Calu3 (cell line): Measurements from ENCODE around the gene ARHGAP26. TPM values are rescaled to one million over a fixed set of nuclear protein-coding genes. Genes with fewer than 3 reads are reported as not detected.

ENCODE experiments used
- BruUV-seq: library from RNA; stranded (reverse); fragments of 400-500 nt; replicated peaks from 2 replicates; lab custom pipeline; 2021; lab: Mats Ljungman, UMichigan
- CTCF ChIA-PET: fragments of 300-600 bp; sonication (Branson Sonifier 250); formaldehyde crosslinking; loops from one replicate; lab custom pipeline; 2022; ENCODE audit warnings: antibody characterized with exemption; lab: Charles Lee
- DNase-seq: peaks from one replicate; pipeline ENCODE4 v3.0.0; 2022
- H3K27ac Mint-ChIP-seq: one replicate; pipeline ENCODE4 v1.8.0; 2022; ENCODE audit warnings: mixed read lengths; ENCODE audit not compliant: unreplicated experiment
- H3K27me3 Mint-ChIP-seq: one replicate; pipeline ENCODE4 v1.8.0; 2022; ENCODE audit warnings: mixed read lengths; ENCODE audit not compliant: unreplicated experiment
- H3K36me3 Mint-ChIP-seq: one replicate; pipeline ENCODE4 v1.8.0; 2022; ENCODE audit warnings: mild to moderate bottlenecking, moderate library complexity, mixed read lengths; ENCODE audit not compliant: insufficient read depth, unreplicated experiment
- H3K4me1 Mint-ChIP-seq: one replicate; pipeline ENCODE4 v1.8.0; 2022; ENCODE audit warnings: mild to moderate bottlenecking, low read depth, mixed read lengths; ENCODE audit not compliant: unreplicated experiment
- H3K4me3 Mint-ChIP-seq: one replicate; pipeline ENCODE4 v1.8.0; 2022; ENCODE audit warnings: mild to moderate bottlenecking, low read depth, moderate library complexity, mixed read lengths; ENCODE audit not compliant: unreplicated experiment
- H3K9me3 Mint-ChIP-seq: one replicate; pipeline ENCODE4 v1.8.0; 2022; ENCODE audit warnings: low read depth, mixed read lengths; ENCODE audit not compliant: unreplicated experiment
- CTCF ChIP-seq: fragments of 200-600 bp; IDR thresholded peaks from one replicate; pipeline ENCODE4 v1.8.0; 2022; ENCODE audit warnings: antibody characterized with exemption; ENCODE audit not compliant: unreplicated experiment
- intact Hi-C: fragments of 100-400 bp; cut with micrococcal nuclease; formaldehyde crosslinking; loops from one replicate; pipeline ENCODE4 v1.10.0; 2022; ENCODE audit not compliant: unreplicated experiment
- total RNA-seq: library from RNA; stranded (reverse); gene quantifications from 2 replicates; pipeline ENCODE4 v1.2.3, GENCODE V29; 2022

The ARHGAP26 gene
- total RNA-seq, 1 experiment from 2014 or later = 118 TPM

DNA sequence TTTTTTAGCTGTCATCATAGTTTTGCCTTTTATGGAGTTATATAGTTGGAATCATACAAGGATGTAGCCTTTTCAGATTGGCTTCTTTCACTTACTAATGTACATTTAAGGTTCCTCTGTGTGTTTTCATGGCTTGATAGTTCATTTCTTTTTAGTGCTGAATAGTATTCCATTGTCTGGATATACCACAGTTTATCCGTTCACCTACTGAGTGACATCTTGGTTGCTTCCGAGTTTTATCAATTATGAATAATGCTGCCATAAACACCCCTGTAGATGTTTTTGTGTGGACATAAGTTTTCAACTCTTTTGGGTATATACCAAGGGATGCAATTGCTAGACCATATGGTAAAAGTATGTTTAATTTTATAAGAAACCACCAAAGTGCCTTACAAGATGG lies 497.0 kb downstream of the ARHGAP26 start:
- no peak overlapping the region for H3K4me3 Mint-ChIP-seq
- BruUV-seq = no TSS peak
- peaks cover 5% of the 10 kb centered on the region for H3K9me3 Mint-ChIP-seq
- DNase-seq = no peak
- no peaks in the 10 kb centered on the region for H3K27me3 Mint-ChIP-seq
- CTCF ChIA-PET = no interaction called here
- intact Hi-C loops = no loop called here
- no peak for TF ChIP-seq CTCF
- H3K36me3 Mint-ChIP-seq = no peaks in the 10 kb centered on the region
- H3K27ac Mint-ChIP-seq = no peak overlapping the region
- H3K4me1 Mint-ChIP-seq = peaks cover 6% of the 10 kb centered on the region

GRCh38 chr5:143268388-143268787 lies 498.2 kb downstream of the ARHGAP26 start:
- no peak overlapping the region for H3K4me3 Mint-ChIP-seq
- H3K36me3 Mint-ChIP-seq = no peaks in the 10 kb centered on the region
- H3K27me3 Mint-ChIP-seq = no peaks in the 10 kb centered on the region
- H3K9me3 Mint-ChIP-seq = peaks cover 5% of the 10 kb centered on the region
- no peaks in the 10 kb centered on the region for H3K4me1 Mint-ChIP-seq
- no peak for DNase-seq
- no TSS peak for BruUV-seq
- TF ChIP-seq CTCF = no peak
- no peak overlapping the region for H3K27ac Mint-ChIP-seq
- intact Hi-C loops = no loop called here
- CTCF ChIA-PET = interaction anchor here (0.7 kb wide), 2 partner anchors 79 to 148 kb away, joined by 3 read pairs; no protein-coding TSS in a partner anchor

GRCh38 chr5:143271431-143271830 lies 501.3 kb downstream of the ARHGAP26 start:
- CTCF ChIA-PET = interaction anchor here (0.6 kb wide), 1 partner anchor 111 kb away, joined by 4 read pairs; no protein-coding TSS in a partner anchor
- Mint-ChIP-seq H3K4me3 (no peak overlapping the region), H3K36me3 (no peaks in the 10 kb centered on the region), H3K9me3 (peaks cover 5% of the 10 kb centered on the region), H3K4me1 (no peaks in the 10 kb centered on the region), H3K27ac (no peak overlapping the region), H3K27me3 (no peaks in the 10 kb centered on the region)
- no peak for DNase-seq
- no peak for TF ChIP-seq CTCF
- intact Hi-C loops = no loop called here
- BruUV-seq = no TSS peak

GRCh38 chr5:143274952-143275351 lies 504.8 kb downstream of the ARHGAP26 start:
- DNase-seq = no peak
- intact Hi-C loops = no loop called here
- Mint-ChIP-seq H3K27me3 (no peaks in the 10 kb centered on the region), H3K9me3 (no peaks in the 10 kb centered on the region), H3K36me3 (no peaks in the 10 kb centered on the region), H3K4me1 (peaks cover 7% of the 10 kb centered on the region), H3K27ac (no peak overlapping the region), H3K4me3 (no peak overlapping the region)
- no TSS peak for BruUV-seq
- CTCF ChIA-PET = interaction anchor here (0.7 kb wide), 1 partner anchor 9 kb away, joined by 3 read pairs; no protein-coding TSS in a partner anchor
- no peak for TF ChIP-seq CTCF
